Subcutaneous adipose tissue (tissue), 4 donors: ENCODE measurements around the gene MYO1B. TPM values are rescaled to one million over a fixed set of nuclear protein-coding genes. Genes with fewer than 3 reads are reported as not detected.

Experiments
- CTCF ChIP-seq: fragments of 450-650 bp; IDR thresholded peaks from one replicate; pipeline ENCODE4 v1.5.1; 2016; ENCODE audit warnings: low read depth, mild to moderate bottlenecking, control low read depth, antibody characterized with exemption, moderate library complexity
- total RNA-seq, 4 donors: library from RNA; depleted of rRNA; stranded (reverse); fragments of >200 nt; gene quantifications; one replicate each; pipeline ENCODE4 v1.1.0, GENCODE V29; 2016

The MYO1B gene
- total RNA-seq, 4 donors from 2014 or later, result 34.3 to 102 (median 59.3) TPM

- no peak for TF ChIP-seq CTCF
These were observed 167.1 kb downstream of the MYO1B start for GRCh38 chr2:191412353-191412752.

- no peak for TF ChIP-seq CTCF
These were observed 169.9 kb downstream of the MYO1B start for GRCh38 chr2:191415101-191415500.

- no peak for TF ChIP-seq CTCF
These were observed 170.7 kb downstream of the MYO1B start for GRCh38 chr2:191415858-191416257.

- TF ChIP-seq CTCF, result no peak
These were observed 172.5 kb downstream of the MYO1B start for GRCh38 chr2:191417746-191418145.

GRCh38 chr2:191421950-191422349 lies 176.7 kb downstream of the MYO1B start:
- TF ChIP-seq CTCF, result no peak

- no peak for TF ChIP-seq CTCF
These were observed 181.8 kb downstream of the MYO1B start for GRCh38 chr2:191427031-191427430.

GRCh38 chr2:191428141-191428540 lies 182.9 kb downstream of the MYO1B start:
- no peak for TF ChIP-seq CTCF
